Ascending aorta (tissue), 2 donors: Measurements from ENCODE around the gene HSD17B1. TPM values are rescaled to one million over a fixed set of nuclear protein-coding genes. Genes with fewer than 3 reads are reported as not detected.

Experiments
- DNase-seq, 2 donors: peaks; one replicate each; pipeline ENCODE4 v3.0.0-alpha.2; 2019; ENCODE audit warnings: low spot score in 2 of 2
- H3K27ac ChIP-seq, 2 donors: fragments of 200-600 bp; sonication (generic); one replicate each; pipeline ENCODE4 v1.5.1; 2016 to 2017; ENCODE audit warnings: mild to moderate bottlenecking in 1 of 2
- H3K27me3 ChIP-seq: fragments of 200-600 bp; sonication (generic); one replicate; pipeline ENCODE4 v1.5.1; 2017
- H3K36me3 ChIP-seq, 2 donors: fragments of 200-600 bp; sonication (generic); one replicate each; pipeline ENCODE4 v1.5.1; 2016
- H3K4me1 ChIP-seq, 2 donors: fragments of 200-600 bp; sonication (generic); one replicate each; pipeline ENCODE4 v1.5.1; 2016 to 2017; ENCODE audit warnings: mild to moderate bottlenecking in 1 of 2
- H3K4me3 ChIP-seq, 2 donors: fragments of 200-600 bp; sonication (generic); one replicate each; pipeline ENCODE4 v1.5.1; 2016 to 2017; ENCODE audit warnings: mild to moderate bottlenecking in 1 of 2
- H3K9me3 ChIP-seq, 2 donors: fragments of 200-600 bp; sonication (generic); one replicate each; pipeline ENCODE4 v1.5.1; 2016
- CTCF ChIP-seq, 3 experiments: fragments of 200-600 bp in 2 of 3; fragments of 450-650 bp in 1 of 3; sonication (generic) in 2 of 3; IDR thresholded peaks; one replicate each; pipeline ENCODE4 v1.5.1; 2016 to 2019; ENCODE audit warnings: antibody characterized with exemption in 3 of 3, mild to moderate bottlenecking in 1 of 3, moderate library complexity in 1 of 3
- intact Hi-C: fragments of 100-400 bp; cut with DNase I; formaldehyde crosslinking; loops from one replicate; pipeline ENCODE4 v1.15.1; 2023
- total RNA-seq: library from RNA; depleted of rRNA; stranded (reverse); fragments of >200 nt; gene quantifications from one replicate; pipeline ENCODE4 v1.1.0, GENCODE V29; 2016

HSD17B1 gene
- total RNA-seq, 1 donor from 2014 or later = not detected

- H3K27me3 ChIP-seq = no peaks in the 10 kb centered on the region
- TF ChIP-seq CTCF (IDR thresholded peaks at IDR 0.05) = no peak
- H3K4me3 ChIP-seq = no peak overlapping the region
- no peaks in the 10 kb centered on the region for H3K9me3 ChIP-seq
- H3K36me3 ChIP-seq = peaks cover 53 to 56% of the 10 kb centered on the region in 2 donors
- intact Hi-C loops = no loop called here
- no peak for DNase-seq
- no peak overlapping the region for H3K27ac ChIP-seq
- no peaks in the 10 kb centered on the region for H3K4me1 ChIP-seq
Observed at GRCh38 chr17:42591411-42591810, 38.7 kb downstream of the HSD17B1 start.

GRCh38 chr17:42596386-42596785, 43.7 kb downstream of the HSD17B1 start:
- H3K4me1 ChIP-seq = peaks cover 0 to 5% of the 10 kb centered on the region in 2 donors
- no peak for DNase-seq
- no peaks in the 10 kb centered on the region for H3K27me3 ChIP-seq
- intact Hi-C loops = no loop called here
- H3K27ac ChIP-seq = no peak overlapping the region
- no peak for TF ChIP-seq CTCF (IDR thresholded peaks at IDR 0.05)
- no peaks in the 10 kb centered on the region for H3K9me3 ChIP-seq
- H3K4me3 ChIP-seq = no peak overlapping the region
- peaks cover 9 to 13% of the 10 kb centered on the region in 2 donors for H3K36me3 ChIP-seq

- no peak for DNase-seq
Observed at GRCh38 chr17:42598905-42599304, 46.2 kb downstream of the HSD17B1 start.

GRCh38 chr17:42603318-42603717, 50.6 kb downstream of the HSD17B1 start:
- DNase-seq = no peak
- intact Hi-C loops = no loop called here
- Histone ChIP-seq H3K9me3 (no peaks in the 10 kb centered on the region), H3K36me3 (no peaks in the 10 kb centered on the region), H3K4me1 (peaks cover 6 to 33% of the 10 kb centered on the region in 2 donors), H3K4me3 (no peak overlapping the region), H3K27me3 (no peaks in the 10 kb centered on the region), H3K27ac (no peak overlapping the region)
- no peak for TF ChIP-seq CTCF (IDR thresholded peaks at IDR 0.05)

More at GRCh38 chr17:42598905-42599304, 46.2 kb downstream of the HSD17B1 start:
- Histone ChIP-seq H3K4me1 (peaks cover 0 to 5% of the 10 kb centered on the region in 2 donors), H3K27ac (no peak overlapping the region), H3K27me3 (no peaks in the 10 kb centered on the region), H3K4me3 (no peak overlapping the region), H3K9me3 (no peaks in the 10 kb centered on the region), H3K36me3 (peaks cover 7% of the 10 kb centered on the region in 2 donors)
- intact Hi-C loops = no loop called here
- TF ChIP-seq CTCF (IDR thresholded peaks at IDR 0.05) = no peak

Other genes starting within 250 kb of the HSD17B1 start
- gene STAT3, start 164.5 kb upstream of the HSD17B1 start, total RNA-seq = 181 TPM
- 548 TPM for gene CAVIN1, start 129.7 kb upstream of the HSD17B1 start, total RNA-seq
- 59.0 TPM for gene ATP6V0A1, start 94.0 kb upstream of the HSD17B1 start, total RNA-seq
- 94.7 TPM for gene NAGLU, start 16.7 kb upstream of the HSD17B1 start, total RNA-seq
- gene COASY, start 9.2 kb downstream of the HSD17B1 start, total RNA-seq = 10.9 TPM
- gene MLX, start 14.2 kb downstream of the HSD17B1 start, total RNA-seq = 15.8 TPM
- gene PSMC3IP, start 24.8 kb downstream of the HSD17B1 start, total RNA-seq = 2.9 TPM
- 51.3 TPM for gene RETREG3, start 56.5 kb downstream of the HSD17B1 start, total RNA-seq
- gene TUBG1, start 56.8 kb downstream of the HSD17B1 start, total RNA-seq = 10.5 TPM
- 73.1 TPM for gene TUBG2, start 106.4 kb downstream of the HSD17B1 start, total RNA-seq
- gene PLEKHH3, start 124.1 kb downstream of the HSD17B1 start, total RNA-seq = 105 TPM
- gene CCR10, start 128.9 kb downstream of the HSD17B1 start, total RNA-seq = 91.2 TPM
- gene CNTNAP1, start 129.6 kb downstream of the HSD17B1 start, total RNA-seq = 10.5 TPM
- gene EZH1, start 192.1 kb downstream of the HSD17B1 start, total RNA-seq = 169 TPM
- 80.5 TPM for gene RAMP2, start 208.3 kb downstream of the HSD17B1 start, total RNA-seq
- gene VPS25, start 220.5 kb downstream of the HSD17B1 start, total RNA-seq = 40.9 TPM
- gene WNK4, start 227.7 kb downstream of the HSD17B1 start, total RNA-seq = not detected
- 9.8 TPM for gene COA3, start 245.8 kb downstream of the HSD17B1 start, total RNA-seq
- gene CNTD1, start 245.9 kb downstream of the HSD17B1 start, total RNA-seq = not detected